ENCODE data around the gene GADD45B.

DNA sequence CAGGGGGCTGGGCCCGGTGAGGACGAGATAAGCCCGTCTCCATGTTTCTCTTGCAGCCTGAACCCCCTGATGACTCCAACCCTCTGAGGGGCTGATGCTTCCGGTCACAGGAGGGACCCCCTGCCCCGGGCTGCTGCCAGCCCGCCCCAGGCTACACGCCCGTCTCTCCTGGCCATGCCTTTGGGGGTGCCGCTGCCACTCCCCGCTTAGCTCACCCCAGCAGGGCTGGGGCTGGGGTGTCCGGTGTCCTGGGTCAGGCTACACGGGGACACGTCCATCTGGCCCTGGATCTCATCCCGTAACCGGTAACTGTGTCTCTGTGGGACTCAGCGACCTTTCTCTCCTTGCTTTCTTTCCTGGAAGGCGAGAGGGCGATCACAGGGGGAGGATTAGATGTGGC lies 40.8 kb downstream of the GADD45B start:
- TF ChIP-seq, protein P1, sequence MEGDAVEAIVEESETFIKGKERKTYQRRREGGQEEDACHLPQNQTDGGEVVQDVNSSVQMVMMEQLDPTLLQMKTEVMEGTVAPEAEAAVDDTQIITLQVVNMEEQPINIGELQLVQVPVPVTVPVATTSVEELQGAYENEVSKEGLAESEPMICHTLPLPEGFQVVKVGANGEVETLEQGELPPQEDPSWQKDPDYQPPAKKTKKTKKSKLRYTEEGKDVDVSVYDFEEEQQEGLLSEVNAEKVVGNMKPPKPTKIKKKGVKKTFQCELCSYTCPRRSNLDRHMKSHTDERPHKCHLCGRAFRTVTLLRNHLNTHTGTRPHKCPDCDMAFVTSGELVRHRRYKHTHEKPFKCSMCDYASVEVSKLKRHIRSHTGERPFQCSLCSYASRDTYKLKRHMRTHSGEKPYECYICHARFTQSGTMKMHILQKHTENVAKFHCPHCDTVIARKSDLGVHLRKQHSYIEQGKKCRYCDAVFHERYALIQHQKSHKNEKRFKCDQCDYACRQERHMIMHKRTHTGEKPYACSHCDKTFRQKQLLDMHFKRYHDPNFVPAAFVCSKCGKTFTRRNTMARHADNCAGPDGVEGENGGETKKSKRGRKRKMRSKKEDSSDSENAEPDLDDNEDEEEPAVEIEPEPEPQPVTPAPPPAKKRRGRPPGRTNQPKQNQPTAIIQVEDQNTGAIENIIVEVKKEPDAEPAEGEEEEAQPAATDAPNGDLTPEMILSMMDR (conservative IDR thresholded peaks at IDR 0.05 in 1 of 2, IDR thresholded peaks at IDR 0.05 in 1 of 2; ENCODE audit: low read depth in 1 of 2, low read length in 2 of 2) = no peak
- TF ChIP-seq EZH2 (IDR thresholded peaks at IDR 0.05; ENCODE audit: low read length, missing control alignments) = no peak

Measured in fibroblast of lung (primary cell).